ENCODE data around the gene DYNC1LI1. TPM values are rescaled to one million over a fixed set of nuclear protein-coding genes. Genes with fewer than 3 reads are reported as not detected.

DYNC1LI1 gene
- total RNA-seq, result 27.0 and 34.2 TPM in 2 replicates

DNA sequence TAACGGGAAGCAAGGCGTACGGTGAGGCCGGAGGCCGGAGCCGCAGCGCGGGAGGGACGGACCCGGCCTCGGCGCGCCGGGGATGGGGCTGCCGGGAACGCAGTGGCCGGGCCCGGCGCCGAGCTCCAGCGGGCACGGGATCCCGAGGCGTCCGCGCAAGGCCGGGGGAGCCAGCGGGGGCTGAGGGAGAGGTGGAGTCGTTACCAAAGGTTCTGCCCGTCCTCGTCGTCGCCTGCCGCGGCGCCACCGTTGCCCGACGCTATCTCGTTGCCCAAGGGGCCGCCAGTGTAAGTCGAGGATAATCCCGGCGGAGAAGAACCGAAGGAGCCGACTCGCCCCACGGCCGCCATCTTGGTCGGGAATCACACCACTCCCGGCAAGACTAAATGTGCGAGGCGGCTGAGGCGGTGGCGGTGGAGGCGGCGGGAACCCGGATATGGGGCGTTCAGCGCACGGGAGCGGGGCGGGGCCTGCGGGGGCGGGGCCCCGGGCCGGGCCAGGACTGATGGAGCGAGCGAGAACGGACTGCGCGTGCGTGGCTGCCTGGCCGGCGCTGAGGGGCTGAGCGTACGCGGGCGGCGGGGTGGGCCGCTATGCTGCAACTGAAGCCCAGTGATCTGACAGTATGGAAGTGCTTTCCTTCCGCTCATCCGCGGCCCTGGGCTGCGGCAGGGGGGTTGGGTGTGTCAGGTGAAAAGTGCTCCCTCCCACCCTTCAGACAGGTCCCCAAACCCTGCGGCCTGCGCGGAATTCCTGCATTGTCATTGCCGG, at the start of gene DYNC1LI1:
TSS of gene DYNC1LI1 (minus strand) at position 438 of the 771 bp plus-strand sequence. CDS start at position 350, 88 bp downstream.

DNA sequence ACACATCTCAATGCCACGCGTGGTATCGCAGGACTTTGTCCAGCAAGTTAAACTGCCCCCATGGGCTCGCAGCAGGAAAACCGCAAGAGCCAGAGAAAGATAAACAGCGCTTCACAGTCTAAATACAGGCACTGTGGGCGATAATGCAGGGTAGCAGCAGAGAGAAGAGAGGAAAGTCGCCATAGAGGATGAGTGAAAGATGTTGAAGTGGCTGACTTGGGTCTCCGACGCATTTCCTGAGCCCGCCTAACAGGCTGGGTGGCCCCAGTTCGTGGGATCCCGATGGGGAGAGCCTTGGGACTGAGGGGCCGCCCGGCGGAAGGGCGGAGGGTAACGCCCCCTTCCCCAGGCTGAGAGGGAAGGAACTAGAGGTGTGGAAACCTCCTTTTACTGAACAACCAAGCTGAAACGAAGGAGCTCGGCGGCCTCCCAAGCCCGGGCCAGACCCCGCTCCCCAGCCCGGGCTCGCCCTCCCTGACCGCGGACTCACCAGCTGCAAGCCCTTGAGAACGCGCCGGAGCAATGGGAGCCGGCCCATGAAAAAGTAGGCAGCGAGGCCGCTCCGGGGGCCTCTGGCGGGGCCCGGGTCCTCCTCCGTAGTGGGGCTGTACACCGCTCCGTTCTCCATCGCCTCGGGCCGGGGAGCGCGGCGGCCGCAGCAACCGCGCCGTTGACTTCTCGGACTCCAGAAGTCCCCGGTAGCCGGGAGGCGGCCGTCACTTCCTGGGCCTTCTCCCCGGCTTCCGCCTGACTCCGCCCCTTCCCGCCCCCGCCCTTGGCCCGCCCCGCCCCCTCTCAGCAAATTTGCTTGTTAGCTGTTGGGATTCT, 68.3 kb downstream of the DYNC1LI1 start, which contains the start of gene CMTM6:
TSS of gene CMTM6 (minus strand) at position 735 of the 828 bp plus-strand sequence. CDS start at position 628, 107 bp downstream.

Other genes starting within 250 kb of the DYNC1LI1 start
- 5.1 and 7.5 TPM in 2 replicates for gene CMTM7, start 179.0 kb downstream of the DYNC1LI1 start, total RNA-seq
- gene CMTM6, start 68.0 kb downstream of the DYNC1LI1 start, total RNA-seq, result 100 and 123 TPM in 2 replicates
- 26.3 and 34.1 TPM in 2 replicates for gene CNOT10, start 114.3 kb upstream of the DYNC1LI1 start, total RNA-seq
- gene TRIM71, start 247.1 kb upstream of the DYNC1LI1 start, total RNA-seq, result under 0.01 TPM in 2 replicates